Embryonic facial prominence (tissue), 1 donor: ENCODE results near the gene PBXIP1.

ENCODE experiments used
- DNase-seq: peaks from one replicate; pipeline ENCODE4 v3.0.0-alpha.2; 2016; ENCODE audit errors: extremely low spot score

Gene PBXIP1

GRCh38 chr1:154957091-154957657 lies 1.3 kb upstream of the PBXIP1 start:
- DNase-seq: no peak

GRCh38 chr1:154956544-154956941 lies 644 bp upstream of the PBXIP1 start:
- DNase-seq: no peak

- peak; percentile 77 for DNase-seq
These were observed 721 bp downstream of the PBXIP1 start for GRCh38 chr1:154955039-154955717.

GRCh38 chr1:154954541-154954940 lies 1.4 kb downstream of the PBXIP1 start:
- no peak for DNase-seq

- DNase-seq: no peak
These were observed 2.3 kb downstream of the PBXIP1 start for GRCh38 chr1:154953611-154954038.

- DNase-seq: no peak
These were observed 3.2 kb downstream of the PBXIP1 start for GRCh38 chr1:154952664-154953063.

GRCh38 chr1:154951901-154952657 lies 3.8 kb downstream of the PBXIP1 start:
- no peak for DNase-seq

GRCh38 chr1:154948079-154948478 lies 7.8 kb downstream of the PBXIP1 start:
- no peak for DNase-seq

GRCh38 chr1:154945962-154946850 lies 9.7 kb downstream of the PBXIP1 start:
- no peak for DNase-seq

GRCh38 chr1:154945160-154945961 lies 10.5 kb downstream of the PBXIP1 start:
- no peak for DNase-seq

GRCh38 chr1:154944401-154945159 lies 11.3 kb downstream of the PBXIP1 start:
- no peak for DNase-seq

- no peak for DNase-seq
These were observed 12.1 kb downstream of the PBXIP1 start for GRCh38 chr1:154943649-154944400.

- DNase-seq: no peak
These were observed 14.4 kb downstream of the PBXIP1 start for GRCh38 chr1:154941333-154942013.

GRCh38 chr1:154940651-154941194 lies 15.2 kb downstream of the PBXIP1 start:
- no peak for DNase-seq

GRCh38 chr1:154940213-154940560 lies 15.7 kb downstream of the PBXIP1 start:
- DNase-seq: no peak

- DNase-seq: no peak
These were observed 17.1 kb downstream of the PBXIP1 start for GRCh38 chr1:154938604-154939399.

- DNase-seq: no peak
These were observed 17.9 kb downstream of the PBXIP1 start for GRCh38 chr1:154937988-154938386.
